AG04449 (cell line): Measurements from ENCODE around the gene PHF20.
A peak's percentile ranks its signal among the peaks of the same experiment; 100 is the strongest.
"Not testable (repeated sequence)": the region's sequence is repeated elsewhere in the genome, so short reads cannot be mapped to it uniquely, and the experiment has no call there.

Source experiments
- CTCF ChIA-PET: fragments of 350-600 bp; formaldehyde crosslinking; extraction: SDS; loops from one replicate; lab custom pipeline; 2021; ENCODE audit warnings: antibody characterized with exemption; lab: Yijun Ruan, JAX
- POLR2A ChIA-PET: fragments of 400-600, 350-600 bp; formaldehyde crosslinking; extraction: SDS; loops from one replicate; lab custom pipeline; 2020; ENCODE audit warnings: antibody characterized with exemption, inconsistent platforms; lab: Yijun Ruan, JAX
- DNase-seq: peaks from one replicate; pipeline ENCODE4 v3.0.0-alpha.2; 2010; ENCODE audit warnings: low read depth, low spot score
- H3K4me3 ChIP-seq: 2 replicates; pipeline ENCODE4 v1.5.1; 2011; ENCODE audit warnings: low read depth, mild to moderate bottlenecking, control low read depth, low read length
- CTCF ChIP-seq: IDR thresholded peaks from one replicate; pipeline ENCODE4 v1.5.1; 2011; ENCODE audit warnings: mild to moderate bottlenecking, moderate library complexity, low read length, control low read depth, inconsistent platforms; ENCODE audit not compliant: insufficient read depth; ENCODE audit errors: missing control alignments

PHF20 gene

GRCh38 chr20:35988910-35989463, 217.2 kb downstream of the PHF20 start:
- POLR2A ChIA-PET = no interaction called here
- H3K4me3 ChIP-seq = no peak overlapping the region
- CTCF ChIA-PET = interaction anchor here (1.6 to 11.8 kb wide), 5 partner anchors 8 to 210 kb away, joined by 4 to 971 read pairs (median 128); partner anchors contain the start of gene SCAND1
- no peak for TF ChIP-seq CTCF
- no peak for DNase-seq

- H3K4me3 ChIP-seq = no peak overlapping the region
- POLR2A ChIA-PET = interaction anchor here (0.9 kb wide), 1 partner anchor 37 kb away, joined by 3 read pairs; the partner anchor contains the start of gene SCAND1
- no peak for DNase-seq
- CTCF ChIA-PET = interaction anchor here (0.6 to 11.8 kb wide), 36 partner anchors 9 to 529 kb away, joined by 3 to 971 read pairs (median 6); partner anchors contain the start of genes AAR2, CNBD2, EPB41L1 and SCAND1
- TF ChIP-seq CTCF = peak; percentile 34
These were observed 219.4 kb downstream of the PHF20 start for GRCh38 chr20:35991142-35991771.

GRCh38 chr20:35992713-35993335, 221.0 kb downstream of the PHF20 start:
- ChIA-PET CTCF (interaction anchor here (0.6 to 11.8 kb wide), 50 partner anchors 11 to 529 kb away, joined by 3 to 971 read pairs (median 6); partner anchors contain the start of genes CNBD2, EPB41L1 and SCAND1), POLR2A (interaction anchor here (1.0 kb wide), 2 partner anchors 39 to 146 kb away, joined by 7 read pairs; partner anchors contain the start of gene SCAND1)
- peak; percentile 80 for TF ChIP-seq CTCF
- H3K4me3 ChIP-seq = no peak overlapping the region
- no peak for DNase-seq

- H3K4me3 ChIP-seq = no peak overlapping the region
- CTCF ChIA-PET = interaction anchor here (0.6 to 11.8 kb wide), 26 partner anchors 9 to 204 kb away, joined by 3 to 971 read pairs (median 4); partner anchors contain the start of genes CNBD2, EPB41L1 and SCAND1
- POLR2A ChIA-PET = interaction anchor here (0.7 kb wide), 1 partner anchor 253 kb away, joined by 4 read pairs; no protein-coding TSS in a partner anchor
- DNase-seq = no peak
- TF ChIP-seq CTCF = peak; percentile 96
These were observed 223.2 kb downstream of the PHF20 start for GRCh38 chr20:35994994-35995453.

- POLR2A ChIA-PET = not testable (repeated sequence)
- CTCF ChIA-PET = interaction anchor here (0.7 to 11.8 kb wide), 6 partner anchors 21 to 442 kb away, joined by 3 to 971 read pairs (median 6); no protein-coding TSS in a partner anchor
These were observed 224.7 kb downstream of the PHF20 start for GRCh38 chr20:35996492-35996891.

More at GRCh38 chr20:35996492-35996891, 224.7 kb downstream of the PHF20 start:
- DNase-seq, H3K4me3 ChIP-seq: not testable (repeated sequence)
